HL-60 (cell line): Measurements from ENCODE around the gene PACS1.

Source experiments
- DNase-seq, 2 experiments: peaks; one replicate each; pipeline ENCODE4 v3.0.0-alpha.2; 2010 to 2020; ENCODE audit warnings: low read depth in 1 of 2, low spot score in 1 of 2
- H3K27ac ChIP-seq: fragments of 250-450 bp; sonication (Bioruptor Pico); replicated peaks from 2 replicates; pipeline ENCODE4 v1.5.1; 2020; ENCODE audit warnings: mild to moderate bottlenecking, moderate library complexity
- H3K27me3 ChIP-seq: fragments of 250-450 bp; sonication (Bioruptor Pico); 2 replicates; pipeline ENCODE4 v1.5.1; 2021; ENCODE audit warnings: mild to moderate bottlenecking, moderate library complexity; ENCODE audit not compliant: insufficient read depth, poor library complexity, severe bottlenecking
- H3K4me3 ChIP-seq: replicated peaks from 2 replicates; pipeline ENCODE4 v1.5.1; 2011; ENCODE audit warnings: mild to moderate bottlenecking, control low read depth, low read length; ENCODE audit not compliant: insufficient read depth
- CTCF ChIP-seq: IDR thresholded peaks from one replicate; pipeline ENCODE4 v1.5.1; 2011; ENCODE audit warnings: low read length, control low read depth, inconsistent platforms; ENCODE audit not compliant: insufficient read depth
- GABPA ChIP-seq: IDR thresholded peaks from 2 replicates; pipeline ENCODE4 v1.6.1; 2012; ENCODE audit warnings: low read depth
- POLR2AphosphoS5 ChIP-seq: IDR thresholded peaks from 2 replicates; pipeline ENCODE4 v1.6.1; 2012; ENCODE audit warnings: low read depth
- SPI1 ChIP-seq: IDR thresholded peaks from 2 replicates; pipeline ENCODE4 v1.6.1; 2012; ENCODE audit warnings: low read depth, mild to moderate bottlenecking, borderline replicate concordance
- TF ChIP-seq, protein P1 (sequence below): IDR thresholded peaks from 2 replicates; pipeline ENCODE4 v1.6.1; 2012; ENCODE audit warnings: low read depth; ENCODE audit not compliant: insufficient replicate concordance

PACS1 gene

GRCh38 chr11:66121466-66121865 lies 51.4 kb downstream of the PACS1 start:
- no peak overlapping the region for H3K4me3 ChIP-seq

DNA sequence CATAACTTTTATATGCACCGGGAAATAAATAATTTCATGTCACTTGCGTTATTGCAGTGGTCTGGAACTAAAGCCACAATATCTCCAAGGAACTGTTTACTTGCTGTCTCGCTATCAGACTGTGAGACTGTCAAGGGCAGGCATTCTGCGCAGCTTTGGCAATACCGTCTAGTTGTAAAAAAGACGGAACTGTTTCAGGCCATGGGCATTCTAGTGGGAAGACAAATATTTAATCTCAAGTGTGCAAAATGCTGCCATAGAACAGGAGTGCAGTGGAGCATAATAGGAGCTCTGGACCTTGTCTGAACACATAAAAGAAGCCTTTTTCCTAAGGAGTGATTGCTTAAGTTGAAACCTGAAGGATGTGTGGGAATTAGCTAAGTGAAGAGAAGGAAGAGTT lies 53.8 kb downstream of the PACS1 start:
- Histone ChIP-seq H3K27ac (no peak overlapping the region), H3K27me3 (no peaks in the 10 kb centered on the region), H3K4me3 (no peak overlapping the region)
- TF ChIP-seq, protein P1, sequence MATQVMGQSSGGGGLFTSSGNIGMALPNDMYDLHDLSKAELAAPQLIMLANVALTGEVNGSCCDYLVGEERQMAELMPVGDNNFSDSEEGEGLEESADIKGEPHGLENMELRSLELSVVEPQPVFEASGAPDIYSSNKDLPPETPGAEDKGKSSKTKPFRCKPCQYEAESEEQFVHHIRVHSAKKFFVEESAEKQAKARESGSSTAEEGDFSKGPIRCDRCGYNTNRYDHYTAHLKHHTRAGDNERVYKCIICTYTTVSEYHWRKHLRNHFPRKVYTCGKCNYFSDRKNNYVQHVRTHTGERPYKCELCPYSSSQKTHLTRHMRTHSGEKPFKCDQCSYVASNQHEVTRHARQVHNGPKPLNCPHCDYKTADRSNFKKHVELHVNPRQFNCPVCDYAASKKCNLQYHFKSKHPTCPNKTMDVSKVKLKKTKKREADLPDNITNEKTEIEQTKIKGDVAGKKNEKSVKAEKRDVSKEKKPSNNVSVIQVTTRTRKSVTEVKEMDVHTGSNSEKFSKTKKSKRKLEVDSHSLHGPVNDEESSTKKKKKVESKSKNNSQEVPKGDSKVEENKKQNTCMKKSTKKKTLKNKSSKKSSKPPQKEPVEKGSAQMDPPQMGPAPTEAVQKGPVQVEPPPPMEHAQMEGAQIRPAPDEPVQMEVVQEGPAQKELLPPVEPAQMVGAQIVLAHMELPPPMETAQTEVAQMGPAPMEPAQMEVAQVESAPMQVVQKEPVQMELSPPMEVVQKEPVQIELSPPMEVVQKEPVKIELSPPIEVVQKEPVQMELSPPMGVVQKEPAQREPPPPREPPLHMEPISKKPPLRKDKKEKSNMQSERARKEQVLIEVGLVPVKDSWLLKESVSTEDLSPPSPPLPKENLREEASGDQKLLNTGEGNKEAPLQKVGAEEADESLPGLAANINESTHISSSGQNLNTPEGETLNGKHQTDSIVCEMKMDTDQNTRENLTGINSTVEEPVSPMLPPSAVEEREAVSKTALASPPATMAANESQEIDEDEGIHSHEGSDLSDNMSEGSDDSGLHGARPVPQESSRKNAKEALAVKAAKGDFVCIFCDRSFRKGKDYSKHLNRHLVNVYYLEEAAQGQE: no peak
- no peak for TF ChIP-seq SPI1
- no peak for TF ChIP-seq CTCF
- TF ChIP-seq GABPA: no peak
- TF ChIP-seq POLR2AphosphoS5: no peak
- no peak for DNase-seq

More at GRCh38 chr11:66121466-66121865, 51.4 kb downstream of the PACS1 start:
- TF ChIP-seq CTCF: no peak
- TF ChIP-seq, protein P1: no peak
- TF ChIP-seq SPI1: no peak
- no peak for TF ChIP-seq GABPA
- no peak for TF ChIP-seq POLR2AphosphoS5
- DNase-seq: no peak
- no peak overlapping the region for H3K27ac ChIP-seq
- H3K27me3 ChIP-seq: no peaks in the 10 kb centered on the region

DNA sequence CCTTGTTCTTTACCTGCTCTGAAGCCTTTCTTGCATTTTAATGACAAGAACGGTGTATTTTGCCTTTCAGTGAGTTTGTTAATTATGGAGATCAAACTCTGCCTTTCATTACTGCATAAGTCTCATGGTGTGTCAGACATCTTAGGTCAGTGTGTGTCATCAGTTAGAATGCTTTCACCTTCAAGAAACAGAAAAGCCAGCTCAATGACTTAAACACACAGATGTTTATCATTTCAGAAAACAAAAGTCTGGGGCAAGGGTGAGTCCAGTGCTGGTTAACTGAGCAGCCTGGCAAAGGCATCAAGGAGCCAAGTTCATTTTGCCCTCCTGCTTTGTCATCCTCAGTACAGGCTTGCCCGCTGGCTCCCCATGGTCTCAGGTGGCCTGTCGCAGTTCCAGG lies 54.5 kb downstream of the PACS1 start:
- Histone ChIP-seq H3K27me3 (no peaks in the 10 kb centered on the region), H3K27ac (no peak overlapping the region), H3K4me3 (no peak overlapping the region)
- TF ChIP-seq, protein P1: no peak
- no peak for TF ChIP-seq SPI1
- no peak for TF ChIP-seq GABPA
- TF ChIP-seq CTCF: no peak
- TF ChIP-seq POLR2AphosphoS5: no peak
- no peak for DNase-seq
